Panc1 (cell line): ENCODE measurements around the gene SUMF1. TPM values are rescaled to one million over a fixed set of nuclear protein-coding genes. Genes with fewer than 3 reads are reported as not detected.

Experiments
- ATAC-seq: fragments of 200-7000 bp; cut with Tn5 transposase; 2 replicates; pipeline ENCODE4 v1.9.1; 2020; ENCODE audit warnings: mild to moderate bottlenecking, moderate library complexity
- Bru-seq: library from RNA; stranded (reverse); fragments of 400-500 nt; gene quantifications from one replicate; lab custom pipeline; 2021; lab: Mats Ljungman, UMichigan
- BruChase-seq, 2 experiments: library from RNA; stranded (reverse); fragments of 400-500 nt; gene quantifications; one replicate each; lab custom pipeline; 2021; lab: Mats Ljungman, UMichigan
- BruUV-seq: library from RNA; stranded (reverse); fragments of 400-500 nt; replicated peaks from 2 replicates; lab custom pipeline; 2021; lab: Mats Ljungman, UMichigan
- CTCF ChIA-PET: fragments of 300-600 bp; sonication (Branson Sonifier 250); formaldehyde crosslinking; loops from one replicate; lab custom pipeline; 2022; ENCODE audit warnings: antibody characterized with exemption; lab: Charles Lee
- POLR2A ChIA-PET: fragments of 300-600 bp; sonication (Branson Sonifier 250); formaldehyde crosslinking; loops from one replicate; lab custom pipeline; 2022; ENCODE audit warnings: antibody characterized with exemption; lab: Charles Lee
- DNase-seq: peaks from one replicate; pipeline ENCODE4 v3.0.0-alpha.2; 2010; ENCODE audit warnings: low read depth, low spot score
- H3K27ac ChIP-seq: 2 replicates; pipeline ENCODE4 v1.5.1; 2011; ENCODE audit warnings: mild to moderate bottlenecking, low read length, inconsistent platforms
- H3K27me3 ChIP-seq: fragments of 200-500 bp; sonication (Bioruptor generic); 2 replicates; pipeline ENCODE4 v1.6.0; 2014; ENCODE audit warnings: low read length, inconsistent platforms; ENCODE audit not compliant: control insufficient read depth, insufficient read depth
- H3K36me3 ChIP-seq: fragments of 200-500 bp; sonication (Bioruptor generic); 2 replicates; pipeline ENCODE4 v1.5.1; 2014; ENCODE audit warnings: inconsistent platforms, mild to moderate bottlenecking, low read length, moderate library complexity; ENCODE audit not compliant: control insufficient read depth, insufficient read depth
- H3K4me1 ChIP-seq: 2 replicates; pipeline ENCODE4 v1.5.1; 2011; ENCODE audit warnings: inconsistent platforms, mild to moderate bottlenecking, low read length, moderate library complexity; ENCODE audit not compliant: control insufficient read depth, insufficient read depth
- H3K4me3 ChIP-seq, 2 experiments: 2 replicates each; pipeline ENCODE4 v1.5.1; 2011 to 2012; ENCODE audit warnings: low read depth in 2 of 2, low read length in 2 of 2, mild to moderate bottlenecking in 2 of 2, inconsistent platforms in 1 of 2, moderate library complexity in 1 of 2
- H3K9me3 ChIP-seq: fragments of 200-500 bp; sonication (Bioruptor generic); 2 replicates; pipeline ENCODE4 v1.5.1; 2014; ENCODE audit warnings: low read depth, mild to moderate bottlenecking, inconsistent platforms, low read length, moderate library complexity; ENCODE audit not compliant: control insufficient read depth, insufficient read depth
- CTCF ChIP-seq: fragments of 450-650 bp; IDR thresholded peaks from 2 replicates; pipeline ENCODE4 v1.5.1; 2017; ENCODE audit warnings: mild to moderate bottlenecking
- POLR2AphosphoS5 ChIP-seq: IDR thresholded peaks from 2 replicates; pipeline ENCODE4 v1.6.1; 2012; ENCODE audit warnings: mild to moderate bottlenecking, low read depth, low read length, moderate library complexity
- REST ChIP-seq, 2 experiments: IDR thresholded peaks; 2 replicates each; pipeline ENCODE4 v1.6.1; 2011 to 2012; ENCODE audit warnings: low read depth in 2 of 2, control low read depth in 1 of 2, low read length in 1 of 2, mild to moderate bottlenecking in 1 of 2, moderate library complexity in 1 of 2; ENCODE audit not compliant: insufficient read depth in 1 of 2
- SIN3A ChIP-seq: IDR thresholded peaks from 2 replicates; pipeline ENCODE4 v1.6.1; 2012; ENCODE audit warnings: low read depth, mild to moderate bottlenecking, low read length, moderate library complexity, borderline replicate concordance; ENCODE audit not compliant: insufficient read depth
- TCF7L2 ChIP-seq: IDR thresholded peaks from 2 replicates; pipeline ENCODE4 v1.6.1; 2011; ENCODE audit warnings: mild to moderate bottlenecking, low read depth, low read length, inconsistent platforms
- in situ Hi-C: cut with HindIII; loops from 2 replicates; pipeline ENCODE4 v1.10.0; 2016; ENCODE audit warnings: low sequenced_read_pairs, low pct_unique_long_range_greater_than_20kb
- intact Hi-C: fragments of 100-400 bp; cut with micrococcal nuclease; formaldehyde crosslinking; loops from one replicate; pipeline ENCODE4 v1.10.0; 2022; ENCODE audit not compliant: unreplicated experiment
- long read RNA-seq: library from polyadenylated mRNA; unstranded; transcript quantifications from one replicate; pipeline ENCODE4 v2.0.0, GENCODE V29; 2021; ENCODE audit not compliant: unreplicated experiment
- polyA plus RNA-seq: library from polyadenylated mRNA; unstranded; fragments of >200 nt; gene quantifications from one replicate; pipeline ENCODE4 v1.2.1, GENCODE V29; 2012; ENCODE audit warnings: missing spikeins; ENCODE audit not compliant: insufficient read length
- total RNA-seq: library from RNA; stranded (reverse); gene quantifications from one replicate; pipeline ENCODE4 v1.2.1, GENCODE V29; 2021; ENCODE audit not compliant: unreplicated experiment

SUMF1 gene
- 15.5 TPM for total RNA-seq
- 12.7 TPM for polyA plus RNA-seq
- Bru-seq, nascent RNA, result percentile 59 among the genes with signal in this experiment
- percentile 53 among the genes with signal in this experiment for BruChase-seq, experiment 1, labeled RNA remaining after a 2-hour chase
- percentile 51 among the genes with signal in this experiment for BruChase-seq, experiment 2, labeled RNA remaining after a 6-hour chase
- long read RNA-seq, transcript SUMF1-201 (9 exons, 2,159 nt), result major isoform, 70 of 86 reads
- long read RNA-seq, partial matches to known transcripts, result 1 of 86 reads
- long read RNA-seq, other reads (novel, unspliced or antisense), result 12 of 86 reads

GRCh38 chr3:4466741-4467521, at the start of gene SUMF1:
Gene SUMF1, minus strand, starts transcription at chr3:4467269. Its CDS starts 24 bp downstream, at chr3:4467245.
- POLR2A ChIA-PET, result no interaction called here
- peak; percentile 48 for DNase-seq
- CTCF ChIA-PET, result no interaction called here
- H3K27me3 ChIP-seq, result no peaks in the 10 kb centered on the region
- peak within 1 kb of the TSS; percentile 89 for H3K27ac ChIP-seq
- ATAC-seq, result peak; percentile 99
- in situ Hi-C loops, result no loop called here
- TF ChIP-seq POLR2AphosphoS5, result peak; percentile 58; the same call in 1 of the 2 replicates
- TF ChIP-seq SIN3A, result 0 out of 2 replicates have a peak, but pooled peaks have one; percentile 71
- TF ChIP-seq TCF7L2, result no peak
- H3K9me3 ChIP-seq, result no peaks in the 10 kb centered on the region
- no peaks in the 10 kb centered on the region for H3K4me1 ChIP-seq
- TSS peak; percentile 64 for BruUV-seq
- no peaks in the 10 kb centered on the region; the same call in 1 of the 2 replicates for H3K36me3 ChIP-seq
- intact Hi-C loops, result no loop called here
- peak within 1 kb of the TSS; percentile 76 to 81 for H3K4me3 ChIP-seq

GRCh38 chr3:4515916-4516579, 49.0 kb upstream of the SUMF1 start:
- ChIA-PET CTCF (no interaction called here), POLR2A (no interaction called here)
- TF ChIP-seq REST (IDR thresholded peaks at IDR 0.05; ENCODE audit: insufficient read depth in 1 of 2, low read depth in 2 of 2, low read length in 1 of 2), result no peak
- TF ChIP-seq CTCF, result no peak
- no peak for TF ChIP-seq SIN3A
- H3K27ac ChIP-seq, result no peak overlapping the region
- no peak overlapping the region for H3K4me3 ChIP-seq
- in situ Hi-C loops (no loop called here), intact Hi-C loops (no loop called here)
- no peaks in the 10 kb centered on the region for H3K4me1 ChIP-seq
- DNase-seq (no peak), ATAC-seq (no peak)
- H3K36me3 ChIP-seq, result no peaks in the 10 kb centered on the region
- H3K27me3 ChIP-seq, result no peaks in the 10 kb centered on the region
- no TSS peak for BruUV-seq
- no peaks in the 10 kb centered on the region for H3K9me3 ChIP-seq
